ENCODE results near the gene EGR4.
"Not testable (repeated sequence)": the region's sequence is repeated elsewhere in the genome, so short reads cannot be mapped to it uniquely, and the experiment has no call there.

DNA sequence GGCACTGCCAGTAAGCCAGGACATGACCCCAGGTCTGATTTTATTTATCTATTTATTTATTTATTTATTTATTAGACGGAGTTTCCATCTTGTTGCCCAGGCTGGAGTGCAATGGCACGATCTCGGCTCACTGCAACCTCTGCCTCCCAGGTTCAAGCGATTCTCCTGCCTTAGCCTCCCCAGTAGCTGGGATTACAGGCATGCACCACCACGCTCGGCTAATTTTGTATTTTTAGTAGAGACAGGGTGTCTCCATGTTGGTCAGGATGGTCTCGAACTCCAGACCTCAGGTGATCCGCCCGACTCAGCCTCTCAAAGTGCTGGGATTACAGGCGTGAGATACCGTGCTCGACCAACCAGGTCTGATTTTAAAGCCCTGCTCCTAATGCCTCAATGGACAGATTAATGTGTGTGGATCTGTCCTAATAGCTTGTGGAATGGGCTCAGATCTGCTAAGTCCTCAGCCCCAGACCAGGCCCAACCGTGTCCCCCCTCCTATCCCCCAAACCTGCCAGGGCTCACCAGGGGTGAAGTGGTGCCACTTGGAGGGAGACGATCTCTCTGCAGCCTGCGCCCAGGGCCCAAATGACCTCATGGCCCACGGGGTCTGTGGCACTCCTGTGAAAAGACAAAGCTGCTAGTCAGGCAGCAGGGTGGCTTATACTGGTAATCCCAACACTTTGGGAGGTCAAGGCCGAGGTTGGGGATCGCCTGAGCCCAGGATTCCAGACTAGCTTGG lies 30.5 kb downstream of the EGR4 start:
- TF ChIP-seq, protein P1, sequence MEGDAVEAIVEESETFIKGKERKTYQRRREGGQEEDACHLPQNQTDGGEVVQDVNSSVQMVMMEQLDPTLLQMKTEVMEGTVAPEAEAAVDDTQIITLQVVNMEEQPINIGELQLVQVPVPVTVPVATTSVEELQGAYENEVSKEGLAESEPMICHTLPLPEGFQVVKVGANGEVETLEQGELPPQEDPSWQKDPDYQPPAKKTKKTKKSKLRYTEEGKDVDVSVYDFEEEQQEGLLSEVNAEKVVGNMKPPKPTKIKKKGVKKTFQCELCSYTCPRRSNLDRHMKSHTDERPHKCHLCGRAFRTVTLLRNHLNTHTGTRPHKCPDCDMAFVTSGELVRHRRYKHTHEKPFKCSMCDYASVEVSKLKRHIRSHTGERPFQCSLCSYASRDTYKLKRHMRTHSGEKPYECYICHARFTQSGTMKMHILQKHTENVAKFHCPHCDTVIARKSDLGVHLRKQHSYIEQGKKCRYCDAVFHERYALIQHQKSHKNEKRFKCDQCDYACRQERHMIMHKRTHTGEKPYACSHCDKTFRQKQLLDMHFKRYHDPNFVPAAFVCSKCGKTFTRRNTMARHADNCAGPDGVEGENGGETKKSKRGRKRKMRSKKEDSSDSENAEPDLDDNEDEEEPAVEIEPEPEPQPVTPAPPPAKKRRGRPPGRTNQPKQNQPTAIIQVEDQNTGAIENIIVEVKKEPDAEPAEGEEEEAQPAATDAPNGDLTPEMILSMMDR (IDR thresholded peaks at IDR 0.05): not testable (repeated sequence)
- TF ChIP-seq POLR2AphosphoS5 (IDR thresholded peaks at IDR 0.05; ENCODE audit: insufficient read depth in 1 of 2, low read depth in 1 of 2): not testable (repeated sequence)
